Esophagus squamous epithelium (tissue), 4 donors: ENCODE results near the gene GIPC2.

Source experiments
- POLR2A ChIP-seq, 4 donors: fragments of 450-650 bp; IDR thresholded peaks; one replicate each; pipeline ENCODE4 v1.6.1; 2017; ENCODE audit warnings: antibody characterized with exemption in 4 of 4, mild to moderate bottlenecking in 4 of 4, moderate library complexity in 3 of 4
- TF ChIP-seq, protein P1 (sequence below), 6 experiments: fragments of 450-650 bp in 4 of 6; fragments of 200-600 bp in 2 of 6; sonication (generic) in 2 of 6; IDR thresholded peaks; one replicate each; pipeline ENCODE4 v1.5.1; 2016 to 2019; ENCODE audit warnings: antibody characterized with exemption in 6 of 6, mild to moderate bottlenecking in 4 of 6, moderate library complexity in 4 of 6

GRCh38 chr1:78101051-78101450 is 55.3 kb downstream of the GIPC2 start:
- no peak for TF ChIP-seq POLR2A (IDR thresholded peaks at IDR 0.05)
- TF ChIP-seq, protein P1, sequence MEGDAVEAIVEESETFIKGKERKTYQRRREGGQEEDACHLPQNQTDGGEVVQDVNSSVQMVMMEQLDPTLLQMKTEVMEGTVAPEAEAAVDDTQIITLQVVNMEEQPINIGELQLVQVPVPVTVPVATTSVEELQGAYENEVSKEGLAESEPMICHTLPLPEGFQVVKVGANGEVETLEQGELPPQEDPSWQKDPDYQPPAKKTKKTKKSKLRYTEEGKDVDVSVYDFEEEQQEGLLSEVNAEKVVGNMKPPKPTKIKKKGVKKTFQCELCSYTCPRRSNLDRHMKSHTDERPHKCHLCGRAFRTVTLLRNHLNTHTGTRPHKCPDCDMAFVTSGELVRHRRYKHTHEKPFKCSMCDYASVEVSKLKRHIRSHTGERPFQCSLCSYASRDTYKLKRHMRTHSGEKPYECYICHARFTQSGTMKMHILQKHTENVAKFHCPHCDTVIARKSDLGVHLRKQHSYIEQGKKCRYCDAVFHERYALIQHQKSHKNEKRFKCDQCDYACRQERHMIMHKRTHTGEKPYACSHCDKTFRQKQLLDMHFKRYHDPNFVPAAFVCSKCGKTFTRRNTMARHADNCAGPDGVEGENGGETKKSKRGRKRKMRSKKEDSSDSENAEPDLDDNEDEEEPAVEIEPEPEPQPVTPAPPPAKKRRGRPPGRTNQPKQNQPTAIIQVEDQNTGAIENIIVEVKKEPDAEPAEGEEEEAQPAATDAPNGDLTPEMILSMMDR (IDR thresholded peaks at IDR 0.05) = no peak
